CD1c-positive myeloid dendritic cell (primary cell): ENCODE data around the gene MCF2L.
A peak's percentile ranks its signal among the peaks of the same experiment; 100 is the strongest.
"Not testable (repeated sequence)": the region's sequence is repeated elsewhere in the genome, so short reads cannot be mapped to it uniquely, and the experiment has no call there.

Experiments
- DNase-seq: peaks from one replicate; pipeline ENCODE4 v3.0.0-alpha.2; 2016; ENCODE audit errors: extremely low spot score

MCF2L gene

DNA sequence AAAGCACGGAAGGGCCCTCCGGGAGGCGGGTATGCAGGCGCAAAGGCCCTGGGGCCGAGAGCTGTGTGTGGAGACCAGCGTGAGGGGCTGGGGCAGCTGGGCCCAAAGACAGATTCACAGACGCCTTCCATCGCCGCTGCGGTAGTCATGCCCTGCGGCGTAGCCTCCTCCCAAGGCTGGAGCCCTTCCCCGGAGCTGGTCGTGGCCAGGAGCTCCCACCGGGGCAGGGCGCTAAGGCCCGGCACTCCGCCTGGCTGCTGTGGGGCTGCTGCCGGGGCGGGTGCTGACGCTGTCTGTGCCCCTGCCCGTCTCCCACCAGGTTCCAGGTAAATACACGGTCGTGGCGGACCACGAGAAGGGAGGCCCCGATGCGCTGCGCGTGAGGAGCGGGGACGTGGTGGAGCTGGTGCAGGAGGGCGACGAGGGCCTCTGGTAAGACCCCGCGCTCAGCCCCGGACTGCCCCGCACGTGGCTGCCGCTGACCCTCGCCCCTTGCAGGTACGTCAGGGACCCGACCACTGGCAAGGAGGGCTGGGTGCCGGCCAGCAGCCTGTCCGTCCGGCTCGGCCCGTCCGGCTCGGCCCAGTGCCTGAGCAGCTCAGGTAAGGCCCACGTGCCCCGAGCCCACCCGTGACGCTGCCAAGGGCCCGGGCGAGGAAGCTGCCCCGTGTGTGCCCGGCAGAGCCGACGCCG is 127.2 kb downstream of the MCF2L start:
- no peak for DNase-seq

DNA sequence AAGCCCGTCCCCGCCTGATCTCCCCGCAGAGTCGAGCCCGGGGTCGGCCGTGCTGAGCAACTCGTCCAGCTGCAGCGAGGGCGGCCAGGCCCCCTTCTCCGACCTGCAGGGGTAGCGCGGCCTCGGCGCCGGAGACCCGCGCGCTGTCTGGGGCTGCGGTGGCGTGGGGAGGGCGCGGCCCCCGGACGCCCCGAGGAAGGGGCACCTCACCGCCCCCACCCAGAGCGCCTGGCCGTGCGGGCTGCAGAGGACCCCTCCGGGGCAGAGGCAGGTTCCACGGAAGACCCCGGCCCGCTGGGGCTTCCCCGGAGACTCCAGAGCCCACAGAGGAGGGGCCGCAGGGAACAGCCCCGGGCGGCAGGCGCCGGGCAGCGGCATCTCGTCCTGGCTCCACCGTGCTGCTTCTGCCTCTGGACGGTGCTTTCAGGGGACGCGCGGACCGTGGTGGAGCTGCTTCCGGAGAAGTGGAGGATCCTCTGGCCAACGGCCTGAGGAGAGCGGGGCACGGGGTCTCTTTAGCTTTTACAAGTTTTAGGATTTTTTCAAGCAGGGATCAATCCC is 127.8 kb downstream of the MCF2L start:
- DNase-seq: no peak

DNA sequence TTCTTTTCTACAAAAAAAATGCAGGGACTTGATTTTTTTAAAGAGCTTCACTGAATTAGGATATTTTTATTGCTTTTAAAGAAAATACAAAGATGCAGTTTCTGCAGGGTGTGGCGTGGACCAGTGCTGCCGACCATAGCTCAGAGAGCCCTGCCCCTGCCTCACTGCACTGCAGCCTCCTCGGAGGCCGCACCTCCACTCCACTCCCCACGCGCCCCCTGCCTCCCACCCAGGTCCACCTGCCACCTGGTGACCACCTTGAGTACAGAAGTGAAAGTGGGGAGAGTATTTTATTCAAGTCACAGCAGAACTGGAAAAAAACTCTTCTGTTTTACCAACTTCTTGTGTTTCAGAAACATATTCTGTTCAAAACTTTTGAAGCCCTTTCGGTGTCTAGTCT is 128.6 kb downstream of the MCF2L start:
- no peak for DNase-seq

DNA sequence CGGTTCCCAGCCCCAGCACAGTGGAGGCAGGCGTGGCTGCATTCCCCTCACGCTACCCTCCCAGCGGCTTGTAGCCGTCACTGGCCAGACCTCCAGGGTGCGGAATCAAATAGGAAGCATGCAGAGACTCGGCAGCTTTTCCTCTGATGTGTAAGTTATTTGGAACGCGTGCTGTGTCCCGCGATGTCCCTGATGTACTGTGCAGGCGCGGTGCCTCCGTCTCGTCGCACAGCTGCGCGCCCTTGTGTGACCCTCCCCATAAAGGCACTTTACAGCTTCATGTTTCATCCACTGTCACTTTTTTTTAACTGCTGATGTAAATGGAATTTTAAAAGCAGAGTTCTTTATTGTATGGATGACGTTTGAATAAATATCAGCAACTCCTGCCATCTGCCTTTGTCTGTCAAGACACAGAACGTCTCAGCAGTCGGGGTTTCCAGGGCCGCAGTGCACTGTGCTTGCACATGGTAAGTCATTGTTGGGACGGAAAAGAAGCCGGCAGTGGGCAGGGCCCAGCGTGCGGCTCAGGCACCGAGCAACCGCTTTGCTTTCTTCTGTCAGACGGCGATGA is 129.2 kb downstream of the MCF2L start:
- no peak for DNase-seq

DNA sequence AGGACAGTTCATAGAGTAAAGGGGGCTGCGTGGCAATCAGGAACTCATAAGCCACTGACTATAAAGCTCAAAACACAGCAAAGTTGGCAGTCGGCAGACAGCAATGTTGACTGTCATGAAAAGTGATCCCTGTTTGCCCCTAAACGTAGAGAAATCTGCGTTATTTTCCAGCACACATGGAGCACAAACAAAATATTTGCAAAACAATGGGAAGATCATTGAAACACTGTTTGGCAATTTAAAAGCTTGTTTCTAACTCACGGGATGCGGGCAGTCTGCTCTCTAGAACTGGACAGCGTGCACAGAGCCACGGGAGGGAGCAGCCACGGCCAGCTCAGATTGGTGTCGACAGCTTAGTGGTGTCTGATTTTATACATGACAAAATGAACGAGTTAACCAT is 130.1 kb downstream of the MCF2L start:
- DNase-seq: no peak

DNA sequence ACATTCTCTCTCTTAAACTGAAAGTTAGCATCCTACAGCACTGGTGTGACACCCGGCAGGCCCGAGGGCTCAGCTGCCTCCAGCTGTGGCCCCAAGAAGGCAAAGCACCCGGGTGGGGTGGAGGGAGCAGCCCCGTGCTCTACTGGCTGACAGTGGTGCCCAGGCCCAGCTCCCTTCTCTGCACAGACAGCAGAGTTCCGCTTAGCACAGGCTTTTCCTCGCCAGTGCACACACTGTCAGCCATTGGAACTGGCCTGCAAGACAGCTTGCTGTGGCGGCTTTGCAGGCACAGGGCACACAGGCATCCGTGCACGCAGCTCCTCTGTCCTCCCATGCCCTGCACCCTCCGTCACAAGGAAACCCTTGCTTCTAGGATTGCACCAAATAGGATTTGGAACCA is 133.3 kb downstream of the MCF2L start:
- DNase-seq: not testable (repeated sequence)

DNA sequence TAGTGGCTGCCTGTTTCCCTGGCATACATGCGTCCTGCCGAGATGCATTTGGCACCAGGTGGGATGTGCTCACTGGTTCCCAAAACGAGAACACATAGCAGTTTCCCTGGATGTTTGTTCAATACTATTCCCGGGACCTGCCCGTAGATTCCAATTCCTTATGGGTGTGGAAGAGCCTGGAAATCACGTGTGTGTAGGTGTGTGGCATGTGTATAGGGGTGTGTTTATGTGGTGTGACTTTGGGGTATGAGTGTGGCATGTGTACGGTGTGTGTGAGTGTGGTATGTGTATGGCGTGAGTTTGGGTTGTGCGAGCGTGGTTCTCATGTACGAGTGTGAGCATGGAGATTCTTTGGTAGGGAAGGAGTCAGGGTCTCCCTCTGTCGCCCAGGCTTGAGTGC is 133.7 kb downstream of the MCF2L start:
- no peak for DNase-seq

DNA sequence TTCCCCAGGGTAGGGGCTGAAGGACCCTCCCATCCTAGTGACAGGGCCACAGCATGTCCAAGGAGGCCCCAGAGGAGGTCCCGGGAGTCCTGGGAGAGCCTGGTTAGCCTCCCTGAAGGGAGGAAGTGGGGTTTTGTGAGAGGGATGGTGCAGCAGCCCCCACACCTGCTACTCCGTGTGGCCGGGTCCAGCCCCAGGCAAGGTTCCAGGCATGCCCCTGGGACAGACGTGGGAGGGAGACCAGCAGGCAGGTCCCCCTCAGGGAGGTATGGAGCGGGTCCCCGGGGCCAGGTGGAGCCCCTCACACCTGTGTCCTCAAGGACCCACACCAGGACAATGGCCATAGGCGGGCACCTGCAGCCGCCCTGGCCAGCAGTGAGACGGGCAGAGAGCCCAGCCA is 134.6 kb downstream of the MCF2L start:
- DNase-seq: no peak

DNA sequence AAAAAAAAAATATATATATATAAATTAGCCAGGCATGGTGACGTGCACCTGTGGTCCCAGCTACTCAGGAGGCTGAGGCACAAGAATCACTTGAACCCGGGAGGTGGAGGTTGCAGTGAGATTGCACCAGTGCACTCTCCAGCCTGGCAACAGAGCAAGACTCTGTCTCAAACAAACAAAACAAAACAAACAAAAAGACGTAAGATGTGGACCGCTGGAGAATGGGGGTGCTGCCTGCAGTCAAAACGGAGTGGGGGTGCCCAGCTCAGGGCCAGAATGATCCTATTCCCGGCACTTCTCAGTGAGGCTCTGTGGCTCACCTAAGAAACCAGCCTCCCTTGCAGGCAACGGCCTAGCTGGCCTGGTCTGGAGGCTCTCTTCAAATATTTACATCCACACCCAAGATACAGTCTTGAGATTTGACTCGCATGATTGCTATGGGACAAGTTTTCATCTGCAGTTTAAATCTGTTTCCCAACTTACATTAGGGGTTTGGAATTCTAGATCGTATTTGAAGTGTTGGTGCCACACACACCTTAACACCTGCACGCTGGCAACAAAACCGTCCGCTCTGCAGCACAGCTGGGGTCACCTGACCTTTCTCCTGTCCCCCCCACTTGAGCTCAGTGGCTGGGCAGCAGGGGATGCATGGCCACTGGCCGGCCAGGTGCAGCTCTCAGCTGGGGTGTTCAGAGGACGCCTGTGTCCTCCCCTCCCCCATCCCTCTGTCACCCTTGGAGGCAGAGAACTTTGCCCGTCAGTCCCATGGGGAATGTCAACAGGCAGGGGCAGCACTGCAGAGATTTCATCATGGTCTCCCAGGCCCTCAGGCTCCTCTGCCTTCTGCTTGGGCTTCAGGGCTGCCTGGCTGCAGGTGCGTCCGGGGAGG is 136.3 kb downstream of the MCF2L start, which contains the start of gene F7:
Gene F7, plus strand, starts transcription at position 760 of the 889 bp plus-strand sequence. Its CDS starts 51 bp downstream, at position 811.
- no peak for DNase-seq

DNA sequence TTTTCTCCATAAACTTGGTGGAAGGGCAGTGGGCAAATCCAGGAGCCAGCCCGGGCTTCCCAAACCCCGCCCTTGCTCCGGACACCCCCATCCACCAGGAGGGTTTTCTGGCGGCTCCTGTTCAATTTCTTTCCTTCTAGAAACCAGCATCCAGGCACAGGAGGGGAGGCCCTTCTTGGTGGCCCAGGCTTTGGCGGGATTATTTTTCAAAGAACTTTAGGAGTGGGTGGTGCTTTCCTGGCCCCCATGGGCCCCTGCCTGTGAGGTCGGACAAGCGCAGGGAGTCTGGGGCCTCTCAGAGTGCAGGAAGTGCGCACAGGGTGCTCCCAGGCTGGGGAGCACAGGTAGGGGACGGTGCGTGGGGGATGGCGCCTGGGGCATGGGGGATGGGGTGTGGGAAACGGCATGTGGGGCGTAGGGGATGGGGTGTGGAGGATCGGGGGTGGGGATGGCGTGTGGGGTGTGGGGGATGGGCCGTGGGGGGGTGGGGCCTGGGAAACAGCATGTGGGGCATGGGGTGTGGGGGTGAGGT is 137.0 kb downstream of the MCF2L start:
- DNase-seq: no peak

DNA sequence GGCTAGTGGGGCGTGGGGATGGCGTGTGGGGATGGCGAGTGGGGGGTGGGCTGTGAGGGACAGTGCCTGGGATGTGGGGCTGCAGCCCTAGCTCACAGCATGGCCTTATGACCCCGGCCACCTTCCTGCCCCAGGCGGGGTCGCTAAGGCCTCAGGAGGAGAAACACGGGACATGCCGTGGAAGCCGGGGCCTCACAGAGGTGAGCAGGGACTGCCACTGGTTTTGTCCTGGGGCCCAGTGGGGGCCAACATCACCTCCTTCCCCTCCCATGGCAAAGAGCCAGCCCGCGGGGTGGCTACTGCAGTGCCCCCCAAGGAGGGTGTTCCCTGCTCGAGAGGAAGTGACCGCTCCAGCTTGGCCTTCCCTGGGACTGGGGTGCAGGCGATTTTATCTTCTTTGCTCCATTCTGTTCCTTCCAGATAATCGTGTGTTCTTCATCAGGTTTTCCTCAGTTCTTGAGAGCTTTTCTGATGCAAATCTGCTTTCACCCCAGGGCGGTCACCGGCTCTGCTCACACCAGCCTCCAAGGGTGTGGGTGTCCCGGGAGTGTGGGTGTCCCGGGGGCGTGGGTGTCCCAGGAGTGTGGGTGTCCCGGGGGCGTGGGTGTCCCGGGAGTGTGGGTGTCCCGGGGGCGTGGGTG is 137.8 kb downstream of the MCF2L start:
- no peak for DNase-seq

DNA sequence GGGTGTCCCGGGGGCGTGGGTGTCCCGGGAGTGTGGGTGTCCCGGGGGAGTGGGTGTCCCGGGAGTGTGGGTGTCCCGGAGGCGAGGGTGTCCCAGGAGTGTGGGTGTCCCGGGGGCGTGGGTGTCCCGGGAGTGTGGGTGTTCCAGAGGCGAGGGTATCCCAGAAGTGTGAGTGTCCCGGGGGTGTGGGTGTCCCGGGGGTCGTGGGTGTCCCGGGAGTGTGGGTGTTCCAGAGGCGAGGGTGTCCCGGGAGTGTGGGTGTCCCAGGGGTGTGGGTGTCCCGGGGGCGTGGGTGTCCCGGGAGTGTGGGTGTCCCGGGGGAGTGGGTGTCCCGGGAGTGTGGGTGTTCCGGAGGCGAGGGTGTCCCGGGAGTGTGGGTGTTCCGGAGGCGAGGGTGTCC is 139.5 kb downstream of the MCF2L start:
- not testable (repeated sequence) for DNase-seq

DNA sequence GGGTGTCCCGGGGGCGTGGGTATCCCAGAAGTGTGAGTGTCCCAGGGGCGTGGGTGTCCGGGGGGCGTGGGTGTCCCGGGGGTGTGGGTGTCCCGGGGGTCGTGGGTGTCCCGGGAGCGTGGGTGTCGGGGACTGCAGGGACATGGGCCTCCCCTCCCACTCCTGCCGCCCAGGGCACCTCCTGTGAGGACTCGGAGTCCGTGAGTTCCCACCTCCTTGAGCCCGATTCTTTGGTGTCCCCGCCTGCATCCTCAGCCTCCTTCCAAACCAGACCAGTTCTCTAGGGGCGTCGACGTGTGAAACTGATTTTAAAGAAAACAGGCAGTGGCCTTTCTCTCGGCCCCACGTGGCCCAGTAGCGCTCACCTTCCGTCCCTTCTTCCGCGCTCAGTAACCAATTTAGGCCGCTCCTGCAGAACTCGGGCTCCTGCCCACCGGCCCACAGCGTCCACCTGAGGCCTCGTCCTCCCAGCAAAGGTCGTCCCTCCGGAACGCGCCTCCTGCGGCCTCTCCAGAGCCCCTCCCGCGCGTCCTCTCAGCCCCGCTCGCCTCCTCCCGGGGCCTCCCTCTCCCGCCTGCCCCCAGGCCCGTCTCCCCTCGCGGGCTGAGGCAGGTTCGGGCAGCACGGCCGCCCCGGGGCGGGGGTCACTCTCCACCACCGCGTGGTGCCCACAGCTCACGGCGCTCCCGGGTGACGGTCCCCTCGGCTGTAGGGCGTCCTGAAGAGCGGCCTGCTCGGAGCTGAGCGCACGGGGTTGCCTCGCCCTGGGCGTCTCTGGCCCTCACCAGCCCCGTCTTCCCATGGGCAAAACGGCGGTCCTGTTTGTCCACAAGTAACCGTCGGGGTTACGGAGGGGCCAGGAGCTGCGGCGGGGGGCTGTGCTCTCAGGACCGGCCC is 140.4 kb downstream of the MCF2L start:
- DNase-seq: no peak

DNA sequence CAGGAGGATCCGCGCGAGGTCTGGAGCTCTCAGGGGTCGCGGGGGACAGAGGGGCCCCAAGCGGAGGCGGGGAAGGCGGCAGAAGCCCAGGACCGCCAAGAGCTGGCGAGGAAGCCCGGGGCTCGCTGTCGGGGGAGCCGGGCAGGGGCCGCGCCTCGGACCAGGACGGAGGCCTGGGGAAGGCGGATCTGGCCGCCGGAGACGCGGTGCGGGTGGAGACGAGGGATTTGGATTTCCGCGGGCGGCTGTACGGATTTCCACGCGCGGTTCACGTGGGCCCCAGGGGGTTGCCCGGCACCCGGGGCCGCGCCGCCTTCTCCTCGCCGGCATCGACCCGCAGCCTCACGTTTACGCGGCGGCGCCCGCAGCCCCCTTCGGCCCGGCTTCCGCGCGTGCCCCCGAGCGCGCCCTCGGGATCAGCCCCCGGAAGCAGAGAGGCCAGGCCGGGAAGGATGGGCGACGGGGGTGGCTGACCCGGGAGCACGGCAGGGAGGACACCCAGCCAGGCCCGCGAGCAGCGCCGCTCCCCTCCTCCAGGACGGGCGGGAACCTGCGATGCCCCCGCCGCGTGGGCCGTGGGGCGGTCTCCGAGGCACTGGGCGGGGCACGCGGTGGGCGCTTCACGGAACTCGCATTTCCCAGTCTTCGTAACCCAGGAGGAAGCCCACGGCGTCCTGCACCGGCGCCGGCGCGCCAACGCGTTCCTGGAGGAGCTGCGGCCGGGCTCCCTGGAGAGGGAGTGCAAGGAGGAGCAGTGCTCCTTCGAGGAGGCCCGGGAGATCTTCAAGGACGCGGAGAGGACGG is 141.2 kb downstream of the MCF2L start:
- peak; percentile 51 for DNase-seq

DNA sequence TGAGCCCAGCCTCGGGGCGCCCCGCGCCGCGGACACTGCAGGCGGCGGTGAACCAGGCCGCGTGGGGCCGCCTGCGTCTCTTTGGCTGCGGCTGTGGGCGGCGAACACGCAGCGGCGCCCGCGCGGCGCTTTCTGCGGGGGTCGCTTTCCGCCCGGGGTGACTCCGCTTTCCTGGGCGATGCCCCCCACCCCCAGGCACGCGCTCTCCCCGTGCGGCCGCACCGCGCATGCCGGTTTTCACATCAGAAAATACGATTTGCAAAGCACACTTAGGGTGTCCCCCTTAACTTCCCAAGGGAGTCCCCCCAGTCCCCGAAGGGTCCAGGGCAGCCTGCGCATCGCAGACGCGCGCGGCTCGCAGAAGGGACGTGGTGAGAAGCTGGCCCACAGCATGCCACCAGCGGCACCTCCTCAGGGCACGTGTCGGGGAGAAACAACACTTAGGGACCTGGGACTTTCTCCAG is 141.9 kb downstream of the MCF2L start:
- no peak for DNase-seq

DNA sequence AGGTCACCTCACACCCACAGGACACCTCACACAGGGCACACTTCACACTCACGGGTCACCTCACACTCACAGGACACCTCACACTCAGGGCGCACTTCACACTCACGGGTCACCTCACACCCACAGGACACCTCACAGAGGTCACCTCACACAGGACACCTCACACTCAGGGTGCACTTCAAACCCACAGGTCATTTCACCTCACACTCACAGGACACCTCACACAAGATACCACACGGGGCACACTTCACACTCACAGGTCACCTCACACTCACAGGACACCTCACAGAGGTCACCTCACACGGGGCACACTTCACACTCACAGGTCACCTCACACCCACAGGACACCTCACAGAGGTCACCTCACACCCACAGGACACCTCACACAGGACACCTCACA is 142.8 kb downstream of the MCF2L start:
- DNase-seq: not testable (repeated sequence)

DNA sequence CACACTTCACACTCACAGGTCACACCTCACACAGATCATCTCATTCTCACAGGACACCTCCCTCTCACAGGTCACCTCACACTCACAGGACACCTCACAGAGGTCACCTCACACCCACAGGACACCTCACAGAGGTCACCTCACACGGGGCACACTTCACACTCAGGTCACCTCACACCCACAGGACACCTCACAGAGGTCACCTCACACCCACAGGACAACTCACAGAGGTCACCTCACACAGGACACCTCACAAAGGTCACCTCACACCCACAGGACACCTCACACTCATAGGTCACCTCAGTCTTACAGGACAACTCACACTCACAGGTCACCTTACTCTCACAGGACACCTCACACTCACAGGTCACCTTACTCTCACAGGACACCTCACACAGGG is 143.5 kb downstream of the MCF2L start:
- DNase-seq: not testable (repeated sequence)

DNA sequence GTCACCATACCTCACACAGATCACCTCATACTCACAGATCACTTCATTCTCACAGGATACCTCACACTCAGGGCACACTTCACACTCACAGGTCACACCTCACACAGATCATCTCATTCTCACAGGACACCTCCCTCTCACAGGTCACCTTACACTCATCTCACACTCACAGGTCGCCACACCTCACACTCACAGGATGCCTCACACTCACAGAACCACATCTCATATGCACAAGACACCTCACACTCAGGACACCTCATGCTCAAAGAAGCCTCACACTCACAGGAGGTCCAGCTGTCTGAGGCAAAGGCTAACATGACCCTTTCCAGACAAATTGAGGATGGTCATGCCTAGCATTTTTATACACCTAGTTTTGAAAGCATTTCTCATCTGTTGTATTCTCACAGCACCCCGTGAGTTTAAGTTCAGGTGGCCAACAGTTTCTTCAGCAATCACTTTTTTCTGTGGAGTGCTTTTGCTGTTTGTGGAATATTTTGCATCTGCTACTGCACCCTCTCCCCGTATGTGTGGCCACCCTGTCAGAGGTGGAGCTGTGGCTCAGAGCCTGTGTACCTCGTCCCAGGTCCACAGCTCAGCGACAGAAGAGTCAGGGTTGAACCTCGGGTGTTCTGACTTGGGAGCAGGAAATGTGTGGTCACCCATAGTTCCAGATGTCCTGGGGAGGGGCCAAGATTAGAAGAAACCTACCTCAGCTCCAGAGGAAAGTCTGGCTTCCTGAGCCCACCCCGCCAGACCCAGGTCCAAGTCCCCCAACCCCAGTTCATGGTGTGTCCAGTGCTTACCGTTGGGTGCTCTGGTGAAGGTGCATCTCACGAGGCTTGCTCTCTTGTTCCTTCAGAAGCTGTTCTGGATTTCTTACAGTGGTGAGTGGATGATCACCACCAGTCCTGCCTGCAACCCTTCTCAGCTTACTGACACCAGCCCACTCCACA is 144.2 kb downstream of the MCF2L start:
- DNase-seq: no peak
